Measurements from ENCODE around the gene ACR.

- TF ChIP-seq CTCF (IDR thresholded peaks at IDR 0.05; ENCODE audit: insufficient read depth, low read depth, low read length), result no peak
- TF ChIP-seq EZH2 (IDR thresholded peaks at IDR 0.05; ENCODE audit: insufficient read depth, low read length), result no peak
Observed at GRCh38 chr22:50710886-50711285, 27.1 kb upstream of the ACR start.
